Keratinocyte (primary cell): ENCODE measurements around the gene CEACAM19. TPM values are rescaled to one million over a fixed set of nuclear protein-coding genes. Genes with fewer than 3 reads are reported as not detected.

Experiments used
- DNase-seq: peaks from one replicate; pipeline ENCODE4 v3.0.0-alpha.2; 2011; ENCODE audit warnings: low read depth, missing footprints, low spot score
- FAIRE-seq: peaks from 2 replicates; lab custom pipeline; 2011; peaks lifted over from hg19 to GRCh38; lab: Jason Lieb, UNC
- H2AFZ ChIP-seq: 2 replicates; pipeline ENCODE4 v1.6.0; 2012; ENCODE audit warnings: low read length, control low read depth, inconsistent platforms; ENCODE audit not compliant: control insufficient read depth
- H3K27ac ChIP-seq: 2 replicates; pipeline ENCODE4 v1.5.1; 2011; ENCODE audit warnings: low read length; ENCODE audit not compliant: control insufficient read depth, insufficient read depth
- H3K27me3 ChIP-seq: 3 replicates; pipeline ENCODE4 v1.6.0; 2011; ENCODE audit warnings: low read length; ENCODE audit not compliant: control insufficient read depth, insufficient read depth; ENCODE audit errors: extremely low read depth
- H3K36me3 ChIP-seq, 2 experiments: 2 replicates in 1 of 2; 3 replicates in 1 of 2; pipeline ENCODE4 v1.5.1; 2011; ENCODE audit warnings: low read length in 2 of 2, mild to moderate bottlenecking in 1 of 2; ENCODE audit not compliant: control insufficient read depth in 2 of 2, insufficient read depth in 2 of 2; ENCODE audit errors: extremely low read depth in 1 of 2
- H3K4me1 ChIP-seq: 3 replicates; pipeline ENCODE4 v1.5.1; 2011; ENCODE audit warnings: low read length; ENCODE audit not compliant: control insufficient read depth, insufficient read depth; ENCODE audit errors: extremely low read depth
- H3K4me2 ChIP-seq: 3 replicates; pipeline ENCODE4 v1.6.0; 2011; ENCODE audit warnings: low read depth, low read length; ENCODE audit not compliant: control insufficient read depth, insufficient read depth; ENCODE audit errors: extremely low read depth
- H3K4me3 ChIP-seq, 3 experiments: fragments of 200-600 bp in 1 of 3; sonication (generic) in 1 of 3; 2 replicates in 2 of 3; 3 replicates in 1 of 3; pipeline ENCODE4 v1.5.1; 2011 to 2016; ENCODE audit warnings: low read length in 3 of 3, mild to moderate bottlenecking in 3 of 3, control low read depth in 2 of 3, inconsistent platforms in 1 of 3, low read depth in 1 of 3, mixed read lengths in 1 of 3, mixed run types in 1 of 3, moderate library complexity in 1 of 3; ENCODE audit not compliant: control insufficient read depth in 2 of 3, insufficient read depth in 2 of 3; ENCODE audit errors: extremely low read depth in 1 of 3
- H3K79me2 ChIP-seq: 2 replicates; pipeline ENCODE4 v1.6.0; 2012; ENCODE audit warnings: low read length; ENCODE audit not compliant: control insufficient read depth, insufficient read depth
- H3K9ac ChIP-seq: 3 replicates; pipeline ENCODE4 v1.6.0; 2011; ENCODE audit warnings: low read length; ENCODE audit not compliant: control insufficient read depth, insufficient read depth; ENCODE audit errors: extremely low read depth
- H3K9me1 ChIP-seq: 3 replicates; pipeline ENCODE4 v1.6.0; 2011; ENCODE audit warnings: low read length; ENCODE audit not compliant: control insufficient read depth, insufficient read depth; ENCODE audit errors: extremely low read depth
- H3K9me3 ChIP-seq: 2 replicates; pipeline ENCODE4 v1.5.1; 2012; ENCODE audit warnings: low read depth, low read length; ENCODE audit not compliant: control insufficient read depth
- H4K20me1 ChIP-seq: 3 replicates; pipeline ENCODE4 v1.6.0; 2011; ENCODE audit warnings: low read length; ENCODE audit not compliant: control insufficient read depth, insufficient read depth; ENCODE audit errors: extremely low read depth
- EZH2 ChIP-seq: IDR thresholded peaks from one replicate; pipeline ENCODE4 v1.6.1; 2012; ENCODE audit warnings: inconsistent platforms, mild to moderate bottlenecking, low read length, moderate library complexity
- dilution Hi-C: fragments of 300-500 bp; cut with MboI; formaldehyde crosslinking; loops from one replicate; pipeline ENCODE4 v1.7.0; 2020; ENCODE audit warnings: low sequenced_read_pairs; ENCODE audit not compliant: extremely low pct_ligation_motif_present
- polyA plus RNA-seq, 5 experiments: library from polyadenylated mRNA; depleted of rRNA in 3 of 5; stranded (reverse) in 3 of 5; stranded (forward) in 1 of 5; unstranded in 1 of 5; fragments of >200 nt; gene quantifications; 1 replicate in 1 of 5; 2 replicates in 3 of 5; 3 replicates in 1 of 5; pipeline versions ENCODE4 v1.2.1 to v1.2.3, GENCODE V29; 2011 to 2012; ENCODE audit warnings: missing spikeins in 2 of 5, low read depth in 1 of 5, low replicate concordance in 1 of 5
- TF ChIP-seq, protein P1 (sequence below), 3 experiments: IDR thresholded peaks in 1 of 3; conservative IDR thresholded peaks in 1 of 3; optimal IDR thresholded peaks in 1 of 3; 2 replicates in 2 of 3; 3 replicates in 1 of 3; pipeline versions ENCODE3 to v1.5.1; 2011; ENCODE audit warnings: low read length in 3 of 3, mild to moderate bottlenecking in 3 of 3, moderate library complexity in 2 of 3, control low read depth in 1 of 3, inconsistent platforms in 1 of 3; ENCODE audit not compliant: insufficient read depth in 2 of 3; ENCODE audit errors: extremely low read depth in 1 of 3

Gene CEACAM19
- polyA plus RNA-seq, 1 donor (not counting 4 experiments of a cell fraction or from before 2014, with no cell fraction given) = 3.7 TPM

DNA sequence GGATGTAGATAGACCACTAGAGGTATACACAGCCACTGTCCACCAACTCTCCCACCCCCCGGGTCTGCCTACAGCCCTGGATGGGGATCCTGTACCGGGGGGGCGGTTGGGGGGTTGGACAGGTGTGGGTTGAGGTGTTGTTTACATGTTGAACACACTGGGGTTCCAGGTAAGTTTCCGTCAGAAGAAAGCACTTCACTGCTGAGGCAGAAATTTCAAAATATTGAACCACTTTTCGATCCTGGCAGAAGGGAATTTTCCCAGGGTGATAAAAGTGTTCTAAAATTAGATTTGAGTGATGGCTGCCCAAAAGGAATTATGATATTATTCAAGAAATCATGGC, 21.1 kb downstream of the CEACAM19 start:
- Histone ChIP-seq H3K36me3 (no peaks in the 10 kb centered on the region), H2AFZ (peak overlapping the region; percentile 49), H3K27me3 (no peaks in the 10 kb centered on the region), H3K4me2 (peak overlapping the region; percentile 63), H4K20me1 (no peaks in the 10 kb centered on the region), H3K4me1 (peaks cover 25% of the 10 kb centered on the region), H3K4me3 (peak overlapping the region in 1 of 3 experiments; percentile 11), H3K79me2 (no peaks in the 10 kb centered on the region), H3K27ac (peak overlapping the region; percentile 90), H3K9me3 (no peaks in the 10 kb centered on the region), H3K9me1 (no peaks in the 10 kb centered on the region), H3K9ac (peak overlapping the region; percentile 63)
- DNase-seq = no peak
- TF ChIP-seq, protein P1, sequence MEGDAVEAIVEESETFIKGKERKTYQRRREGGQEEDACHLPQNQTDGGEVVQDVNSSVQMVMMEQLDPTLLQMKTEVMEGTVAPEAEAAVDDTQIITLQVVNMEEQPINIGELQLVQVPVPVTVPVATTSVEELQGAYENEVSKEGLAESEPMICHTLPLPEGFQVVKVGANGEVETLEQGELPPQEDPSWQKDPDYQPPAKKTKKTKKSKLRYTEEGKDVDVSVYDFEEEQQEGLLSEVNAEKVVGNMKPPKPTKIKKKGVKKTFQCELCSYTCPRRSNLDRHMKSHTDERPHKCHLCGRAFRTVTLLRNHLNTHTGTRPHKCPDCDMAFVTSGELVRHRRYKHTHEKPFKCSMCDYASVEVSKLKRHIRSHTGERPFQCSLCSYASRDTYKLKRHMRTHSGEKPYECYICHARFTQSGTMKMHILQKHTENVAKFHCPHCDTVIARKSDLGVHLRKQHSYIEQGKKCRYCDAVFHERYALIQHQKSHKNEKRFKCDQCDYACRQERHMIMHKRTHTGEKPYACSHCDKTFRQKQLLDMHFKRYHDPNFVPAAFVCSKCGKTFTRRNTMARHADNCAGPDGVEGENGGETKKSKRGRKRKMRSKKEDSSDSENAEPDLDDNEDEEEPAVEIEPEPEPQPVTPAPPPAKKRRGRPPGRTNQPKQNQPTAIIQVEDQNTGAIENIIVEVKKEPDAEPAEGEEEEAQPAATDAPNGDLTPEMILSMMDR (optimal IDR thresholded peaks at IDR 0.05 in 1 of 3, IDR thresholded peaks at IDR 0.05 in 1 of 3, conservative IDR thresholded peaks at IDR 0.05 in 1 of 3; ENCODE audit: extremely low read depth in 1 of 3, insufficient read depth in 2 of 3, low read length in 3 of 3) = no peak
- no peak for TF ChIP-seq EZH2
- FAIRE-seq = no peak
- dilution Hi-C loops = no loop called here

DNA sequence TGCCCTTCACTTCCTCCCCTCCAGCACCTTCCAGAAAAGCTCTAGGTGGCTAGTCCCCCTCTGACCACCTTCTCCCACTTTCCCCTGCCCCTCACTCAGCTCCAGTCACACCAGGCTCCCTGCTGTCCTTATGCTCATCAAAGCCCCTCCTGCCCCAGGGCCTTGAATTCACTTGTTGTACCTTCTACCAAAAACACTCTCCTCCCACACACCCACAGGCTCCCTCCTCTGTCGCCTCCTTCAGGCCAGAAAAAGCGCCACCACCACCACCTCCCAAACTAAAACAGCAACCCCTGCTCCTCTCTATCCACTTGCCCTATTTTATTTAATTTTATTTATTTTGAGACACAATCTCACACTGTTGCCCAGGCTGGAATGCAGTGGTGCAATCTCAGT, 22.9 kb downstream of the CEACAM19 start:
- no peak for TF ChIP-seq EZH2
- TF ChIP-seq, protein P1 (optimal IDR thresholded peaks at IDR 0.05 in 1 of 3, IDR thresholded peaks at IDR 0.05 in 1 of 3, conservative IDR thresholded peaks at IDR 0.05 in 1 of 3; ENCODE audit: extremely low read depth in 1 of 3, insufficient read depth in 2 of 3, low read length in 3 of 3) = peak; percentile 22 to 42 (median 40)
- Histone ChIP-seq H3K79me2 (no peaks in the 10 kb centered on the region), H3K4me3 (no peak overlapping the region), H4K20me1 (no peaks in the 10 kb centered on the region), H2AFZ (no peak overlapping the region), H3K9ac (no peak overlapping the region), H3K4me2 (no peak overlapping the region), H3K9me3 (no peaks in the 10 kb centered on the region), H3K27ac (no peak overlapping the region), H3K36me3 (no peaks in the 10 kb centered on the region), H3K27me3 (no peaks in the 10 kb centered on the region), H3K9me1 (no peaks in the 10 kb centered on the region), H3K4me1 (peaks cover 25% of the 10 kb centered on the region)
- no peak for FAIRE-seq
- dilution Hi-C loops = no loop called here
- no peak for DNase-seq
